Inferior parietal cortex (tissue), 1 donor: ENCODE measurements around the gene SH3BP5.

Source experiments
- DNase-seq: peaks from one replicate; pipeline ENCODE4 v3.0.0-alpha.2; 2016; ENCODE audit errors: extremely low spot score

Gene SH3BP5

DNA sequence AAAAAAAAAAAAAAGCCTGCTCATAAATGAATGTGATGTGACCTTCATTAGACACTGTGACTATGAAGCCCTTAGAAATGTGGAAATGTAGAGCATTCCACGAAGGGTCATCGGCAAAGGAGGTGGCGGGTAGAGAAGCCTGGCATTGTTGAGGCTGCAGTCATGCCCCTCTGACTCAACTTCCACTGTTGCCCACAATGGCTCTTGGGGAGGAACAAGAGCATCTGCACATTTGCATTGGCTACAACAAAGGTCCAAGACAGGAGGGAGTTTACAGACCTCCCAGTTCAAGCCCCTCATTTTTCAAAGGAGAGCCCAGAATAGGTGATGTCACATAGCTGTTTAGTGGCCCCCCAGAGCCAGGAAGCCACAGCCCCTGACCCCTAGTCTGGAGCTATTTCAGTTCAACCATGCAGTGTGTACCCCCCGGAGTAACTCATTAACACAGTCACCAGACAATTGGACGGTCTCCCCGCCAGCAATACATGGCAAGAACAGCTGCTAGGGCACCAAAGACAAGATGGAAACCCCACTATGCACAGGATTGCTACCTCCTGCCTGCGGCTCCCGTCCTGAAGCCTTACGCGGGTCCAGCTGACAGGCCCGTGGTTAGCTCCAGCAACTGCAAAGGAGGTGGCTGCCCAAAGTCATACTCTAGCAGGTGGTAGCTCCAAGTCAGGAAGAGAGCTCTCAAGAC is 56.2 kb downstream of the SH3BP5 start:
- no peak for DNase-seq

DNA sequence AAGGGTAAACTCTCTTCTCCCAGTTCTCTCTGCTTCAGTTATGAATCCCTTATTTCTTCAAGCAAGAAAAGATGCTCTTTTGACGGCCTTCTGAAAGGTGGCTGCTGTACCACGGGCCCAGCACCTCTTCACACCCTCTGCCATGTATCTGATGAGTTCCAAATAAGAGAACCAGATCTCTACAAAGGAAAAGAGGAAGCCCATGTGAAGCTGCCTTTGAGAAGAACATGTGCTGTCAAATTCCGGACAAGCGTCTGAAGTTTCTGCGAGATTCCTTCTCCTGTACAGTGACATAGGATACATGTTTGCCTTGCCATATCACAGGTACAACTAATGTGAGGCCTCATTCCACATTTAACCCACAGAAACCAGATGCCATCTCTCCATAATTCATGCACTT is 59.2 kb downstream of the SH3BP5 start:
- DNase-seq = no peak

DNA sequence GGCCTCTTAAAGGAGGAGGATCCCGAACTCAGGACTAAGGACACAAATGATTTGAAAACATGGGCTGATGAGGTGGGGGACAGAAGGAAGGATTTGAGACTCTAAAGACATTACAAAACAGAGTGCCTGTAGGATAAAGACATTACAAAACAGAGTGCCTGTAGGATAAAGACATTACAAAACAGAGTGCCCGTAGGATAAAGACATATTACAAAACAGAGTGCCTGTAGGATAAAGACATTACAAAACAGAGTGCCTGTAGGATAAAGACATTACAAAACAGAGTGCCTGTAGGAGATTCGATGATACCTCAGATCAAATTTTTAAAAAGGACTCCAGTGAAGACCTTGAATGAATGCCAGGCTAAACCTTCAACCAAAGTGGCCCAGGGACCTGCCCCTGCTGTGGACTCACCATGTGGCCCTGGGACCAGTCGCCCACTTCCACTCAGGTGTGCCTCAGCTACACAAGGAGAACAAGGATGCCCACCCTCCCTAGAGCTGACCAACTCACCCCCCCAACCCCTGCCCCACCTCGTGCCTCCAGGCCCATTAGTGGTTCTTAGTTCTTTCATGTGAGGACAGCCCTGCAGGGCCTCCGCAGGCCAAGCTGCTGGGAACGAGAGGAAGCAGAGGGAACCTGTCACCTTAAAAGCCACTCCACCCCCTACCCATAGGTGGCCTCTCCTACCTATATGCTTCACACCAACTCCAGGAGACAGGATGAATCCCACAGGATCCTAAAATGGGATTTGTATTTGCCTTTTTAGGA is 59.8 kb downstream of the SH3BP5 start:
- no peak for DNase-seq

DNA sequence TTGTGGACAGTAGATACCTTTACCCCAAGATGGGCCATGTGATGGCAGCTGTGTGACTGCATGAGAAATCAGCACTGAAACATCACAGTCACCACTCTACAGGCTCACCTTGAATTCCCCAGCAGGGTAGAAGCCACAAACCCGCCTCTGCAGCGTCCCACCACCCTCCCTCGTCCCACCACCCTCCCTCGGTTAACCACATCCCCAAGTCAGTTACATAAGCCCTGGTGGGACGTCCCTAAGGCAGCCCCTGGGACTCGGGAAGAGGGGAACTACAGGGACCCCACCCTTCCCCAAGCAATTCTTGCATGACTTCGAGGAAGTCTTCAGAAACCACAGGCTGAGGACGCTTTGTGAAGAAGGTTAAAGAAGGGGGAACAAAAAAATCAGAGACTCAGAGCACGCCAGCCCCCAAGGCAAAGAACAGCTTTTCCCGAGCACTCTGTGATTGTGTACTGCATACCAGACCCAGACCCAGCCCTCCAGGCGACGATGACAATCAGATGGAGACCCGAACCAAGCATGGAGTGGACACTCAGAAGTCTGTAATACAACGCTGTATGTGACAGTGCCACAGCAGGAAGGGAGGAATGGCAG is 60.5 kb downstream of the SH3BP5 start:
- no peak for DNase-seq

DNA sequence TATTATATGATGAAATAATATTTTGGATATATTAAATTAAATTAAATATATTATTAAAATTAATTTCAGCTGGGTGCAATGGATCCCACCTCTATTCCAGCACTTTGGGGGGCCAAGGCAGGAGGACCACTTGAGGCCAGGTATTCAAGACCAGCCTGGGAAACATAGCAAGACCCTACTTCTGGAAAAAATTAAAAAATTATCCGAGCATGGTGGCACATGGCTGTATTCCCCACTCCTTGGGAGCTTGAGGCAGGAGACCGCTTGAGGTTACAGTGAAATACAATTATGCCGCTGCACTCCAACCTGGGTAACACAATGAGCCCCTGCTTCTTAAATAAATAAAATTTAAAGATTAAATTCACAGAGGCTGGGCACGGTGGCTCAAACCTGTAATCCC is 61.4 kb downstream of the SH3BP5 start:
- DNase-seq = no peak

DNA sequence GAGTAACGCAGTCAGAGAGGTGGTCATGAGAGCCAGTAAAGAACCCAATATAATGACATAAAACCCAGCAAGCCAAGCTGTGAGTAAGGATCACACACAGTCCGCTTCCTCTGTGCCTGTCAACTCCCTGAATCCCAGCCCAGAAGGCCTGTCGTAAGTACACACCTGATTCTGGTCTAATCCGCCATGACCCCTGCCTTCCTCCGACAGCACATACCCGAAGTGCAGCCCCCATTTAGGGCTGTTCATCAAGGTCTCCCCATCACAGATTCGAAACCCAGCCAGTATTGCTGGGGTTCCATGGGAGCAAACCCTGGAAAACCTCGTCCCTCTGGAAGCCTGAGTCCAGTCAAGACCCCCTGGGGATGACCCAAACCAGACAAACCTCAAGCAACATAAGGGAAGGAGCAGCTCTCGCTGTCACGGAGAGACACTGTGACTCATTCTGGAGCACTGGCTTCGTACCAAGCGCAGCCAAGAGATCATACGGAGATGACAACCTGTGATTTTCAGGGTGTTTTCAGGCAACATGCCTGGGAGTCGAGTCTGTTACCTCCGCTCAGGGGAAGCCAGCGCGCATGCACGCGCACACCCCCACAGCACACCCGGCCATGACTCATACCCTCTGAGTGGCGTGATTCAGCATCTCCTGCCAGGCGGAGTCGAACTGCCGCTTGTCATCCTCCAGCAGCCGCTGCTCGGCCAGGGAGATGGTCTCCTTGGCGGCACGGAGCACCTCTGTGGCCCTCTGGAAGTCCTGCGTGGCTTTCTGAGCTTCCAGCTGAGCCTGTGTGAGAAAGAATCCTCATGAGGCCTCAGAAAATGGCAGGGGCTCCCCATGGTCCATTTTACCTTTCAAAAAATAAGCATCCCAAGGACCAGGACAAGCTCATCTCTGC is 63.0 kb downstream of the SH3BP5 start:
- peak; percentile 91 for DNase-seq

DNA sequence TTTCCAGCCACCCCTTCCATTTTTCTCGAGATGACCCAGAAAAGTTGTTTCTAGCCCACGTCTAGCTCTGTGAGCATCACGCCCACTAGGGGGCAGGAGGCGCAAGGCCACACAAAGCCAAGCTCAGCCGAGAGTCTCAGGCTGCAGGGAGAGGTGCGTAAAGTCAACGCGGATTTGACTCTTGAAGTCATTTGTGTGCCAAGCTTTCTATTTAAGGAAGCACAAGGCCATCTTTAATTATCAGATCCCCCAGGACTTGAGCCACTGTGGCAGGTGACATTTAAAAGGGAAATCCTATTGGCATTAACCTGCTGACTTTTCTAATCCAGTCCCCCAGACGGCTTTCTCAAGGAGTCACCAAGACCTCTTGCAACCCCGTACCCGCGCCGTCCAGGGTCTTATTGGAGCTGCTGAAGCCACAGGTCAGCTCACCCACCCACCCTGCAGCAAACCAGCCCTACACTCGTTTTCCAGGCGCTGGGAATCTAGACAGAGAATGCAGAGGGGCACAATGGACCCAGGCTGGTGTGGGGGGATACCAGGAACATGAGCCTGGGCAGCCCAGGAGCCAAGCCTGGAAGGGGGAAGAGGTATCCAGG is 64.3 kb downstream of the SH3BP5 start:
- peak; percentile 92 for DNase-seq

GRCh38 chr3:15267502-15267901 is 64.9 kb downstream of the SH3BP5 start:
- DNase-seq = no peak

DNA sequence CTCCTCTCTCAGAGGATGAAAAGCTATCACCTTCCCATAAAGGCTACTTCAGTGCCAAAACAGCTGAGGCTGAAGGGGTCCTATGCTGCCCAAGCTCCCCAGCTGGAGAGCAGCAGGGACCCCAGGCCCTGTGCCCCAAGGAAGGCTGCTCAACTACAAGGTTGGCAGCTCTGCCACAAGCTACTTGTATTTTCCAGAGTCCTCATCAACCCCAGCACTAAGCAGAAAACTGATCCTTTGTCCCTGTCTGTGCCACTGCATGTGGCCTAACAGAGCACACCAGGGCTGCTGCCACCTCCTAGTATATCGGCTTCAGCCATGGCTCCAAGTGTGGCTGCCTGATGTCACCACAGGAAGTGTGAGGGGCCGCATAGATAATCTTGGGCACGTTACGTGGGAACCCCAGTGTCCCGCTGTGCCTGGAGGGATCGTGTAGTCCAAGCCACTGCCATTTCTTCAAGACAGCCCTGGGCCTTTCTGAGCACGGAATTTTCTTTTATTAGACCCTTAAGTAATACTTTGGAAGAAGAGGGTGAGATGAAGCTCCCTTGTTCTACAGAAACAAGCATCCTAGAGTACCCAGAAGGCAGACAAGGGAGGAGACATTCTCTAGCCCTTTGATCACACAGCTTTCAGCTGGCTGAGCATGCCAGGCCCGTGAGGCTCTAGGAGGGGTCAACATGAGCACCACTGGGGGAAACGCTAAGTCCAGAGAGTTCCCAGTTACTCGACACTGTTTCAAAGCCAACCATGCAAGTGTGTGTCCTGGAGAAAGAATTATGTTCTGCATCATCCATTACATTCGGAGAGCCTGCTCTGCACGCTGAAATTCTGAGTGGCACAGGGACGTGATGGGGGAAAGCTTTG is 65.6 kb downstream of the SH3BP5 start:
- no peak for DNase-seq

GRCh38 chr3:15265655-15266509 is 66.5 kb downstream of the SH3BP5 start:
- no peak for DNase-seq

GRCh38 chr3:15264486-15264885 is 67.9 kb downstream of the SH3BP5 start:
- no peak for DNase-seq

DNA sequence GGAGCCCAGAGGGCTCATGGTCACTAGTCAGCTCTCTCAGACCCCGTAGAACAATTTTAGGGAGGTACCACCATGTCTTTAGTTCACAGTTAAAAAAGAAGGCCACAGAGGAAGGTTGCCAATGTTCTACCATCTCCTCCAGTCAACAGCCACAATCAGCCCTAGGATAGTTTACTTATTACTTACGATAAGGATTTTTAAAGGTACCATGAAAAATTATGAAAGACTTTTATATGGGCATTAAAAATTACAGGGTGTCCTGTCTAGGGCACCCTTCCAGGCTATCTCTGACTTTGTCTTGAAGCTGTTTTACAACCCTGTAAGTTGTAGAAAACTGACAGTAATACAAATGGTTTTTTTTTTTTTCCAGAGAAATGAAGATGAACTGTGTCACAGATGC is 68.5 kb downstream of the SH3BP5 start:
- no peak for DNase-seq

GRCh38 chr3:15263120-15263519 is 69.3 kb downstream of the SH3BP5 start:
- no peak for DNase-seq

DNA sequence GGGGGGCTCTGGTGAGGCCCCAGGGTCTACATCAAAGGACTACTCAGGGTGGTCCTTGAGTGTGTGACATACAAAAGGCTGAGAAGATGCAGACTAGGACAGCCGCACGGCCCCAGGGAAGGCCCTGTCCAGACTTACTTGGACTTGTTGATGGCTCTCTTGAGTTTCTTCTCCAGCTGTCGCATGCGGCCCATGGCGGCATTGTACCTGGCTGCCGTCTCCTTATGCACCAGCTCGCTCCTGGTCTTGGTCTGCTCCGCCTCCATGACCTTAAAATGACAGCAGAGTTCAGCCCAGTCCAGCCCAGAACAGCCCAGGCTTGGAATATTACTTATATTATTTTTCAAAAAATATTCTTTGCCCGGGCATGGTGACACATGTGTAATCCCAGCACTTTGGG is 70.4 kb downstream of the SH3BP5 start:
- no peak for DNase-seq

GRCh38 chr3:15261274-15261673 is 71.1 kb downstream of the SH3BP5 start:
- DNase-seq = no peak

- no peak for DNase-seq
Measured at GRCh38 chr3:15260531-15260930, 71.9 kb downstream of the SH3BP5 start.

- DNase-seq = no peak
Measured at GRCh38 chr3:15258720-15259119, 73.7 kb downstream of the SH3BP5 start.

- no peak for DNase-seq
Measured at GRCh38 chr3:15256861-15257341, 75.5 kb downstream of the SH3BP5 start.

GRCh38 chr3:15255215-15255614 is 77.2 kb downstream of the SH3BP5 start:
- no peak for DNase-seq
